Measurements from ENCODE around the gene ABCD1.

DNA sequence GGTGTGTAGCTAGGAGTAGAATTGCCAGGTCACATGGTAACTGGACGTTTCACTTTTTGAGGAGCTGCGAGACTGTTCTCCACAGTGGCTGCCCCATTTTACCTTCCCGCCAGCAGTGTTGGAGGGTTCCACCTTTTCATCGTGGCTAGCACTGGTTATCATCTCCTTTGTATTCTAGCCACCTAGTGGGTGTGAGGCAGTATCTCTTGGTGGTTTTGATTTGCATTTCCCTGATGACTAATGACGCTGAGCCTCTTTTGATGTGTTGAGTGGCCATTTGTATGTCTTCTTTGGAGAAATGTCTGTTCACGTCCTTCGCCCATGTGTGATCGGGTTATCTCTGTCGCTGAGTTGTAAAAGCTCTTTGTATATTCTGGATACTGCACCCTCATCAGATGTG lies 10.6 kb downstream of the ABCD1 start:
- TF ChIP-seq, protein P1, sequence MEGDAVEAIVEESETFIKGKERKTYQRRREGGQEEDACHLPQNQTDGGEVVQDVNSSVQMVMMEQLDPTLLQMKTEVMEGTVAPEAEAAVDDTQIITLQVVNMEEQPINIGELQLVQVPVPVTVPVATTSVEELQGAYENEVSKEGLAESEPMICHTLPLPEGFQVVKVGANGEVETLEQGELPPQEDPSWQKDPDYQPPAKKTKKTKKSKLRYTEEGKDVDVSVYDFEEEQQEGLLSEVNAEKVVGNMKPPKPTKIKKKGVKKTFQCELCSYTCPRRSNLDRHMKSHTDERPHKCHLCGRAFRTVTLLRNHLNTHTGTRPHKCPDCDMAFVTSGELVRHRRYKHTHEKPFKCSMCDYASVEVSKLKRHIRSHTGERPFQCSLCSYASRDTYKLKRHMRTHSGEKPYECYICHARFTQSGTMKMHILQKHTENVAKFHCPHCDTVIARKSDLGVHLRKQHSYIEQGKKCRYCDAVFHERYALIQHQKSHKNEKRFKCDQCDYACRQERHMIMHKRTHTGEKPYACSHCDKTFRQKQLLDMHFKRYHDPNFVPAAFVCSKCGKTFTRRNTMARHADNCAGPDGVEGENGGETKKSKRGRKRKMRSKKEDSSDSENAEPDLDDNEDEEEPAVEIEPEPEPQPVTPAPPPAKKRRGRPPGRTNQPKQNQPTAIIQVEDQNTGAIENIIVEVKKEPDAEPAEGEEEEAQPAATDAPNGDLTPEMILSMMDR (IDR thresholded peaks at IDR 0.05), result no peak
- TF ChIP-seq POLR2AphosphoS5 (IDR thresholded peaks at IDR 0.05; ENCODE audit: low read depth, low read length), result no peak

Data from Panc1 (cell line).